Central memory CD4-positive, alpha-beta T cell (primary cell): ENCODE data around the gene GXYLT2.

ENCODE experiments used
- DNase-seq: peaks from one replicate; pipeline ENCODE4 v3.0.0; 2022

GXYLT2 gene

GRCh38 chr3:73024836-73025235 lies 137.0 kb downstream of the GXYLT2 start:
- no peak for DNase-seq

- DNase-seq = no peak
These were observed 138.4 kb downstream of the GXYLT2 start for GRCh38 chr3:73026111-73026759.
